ENCODE results near the gene FAM151B.

DNA sequence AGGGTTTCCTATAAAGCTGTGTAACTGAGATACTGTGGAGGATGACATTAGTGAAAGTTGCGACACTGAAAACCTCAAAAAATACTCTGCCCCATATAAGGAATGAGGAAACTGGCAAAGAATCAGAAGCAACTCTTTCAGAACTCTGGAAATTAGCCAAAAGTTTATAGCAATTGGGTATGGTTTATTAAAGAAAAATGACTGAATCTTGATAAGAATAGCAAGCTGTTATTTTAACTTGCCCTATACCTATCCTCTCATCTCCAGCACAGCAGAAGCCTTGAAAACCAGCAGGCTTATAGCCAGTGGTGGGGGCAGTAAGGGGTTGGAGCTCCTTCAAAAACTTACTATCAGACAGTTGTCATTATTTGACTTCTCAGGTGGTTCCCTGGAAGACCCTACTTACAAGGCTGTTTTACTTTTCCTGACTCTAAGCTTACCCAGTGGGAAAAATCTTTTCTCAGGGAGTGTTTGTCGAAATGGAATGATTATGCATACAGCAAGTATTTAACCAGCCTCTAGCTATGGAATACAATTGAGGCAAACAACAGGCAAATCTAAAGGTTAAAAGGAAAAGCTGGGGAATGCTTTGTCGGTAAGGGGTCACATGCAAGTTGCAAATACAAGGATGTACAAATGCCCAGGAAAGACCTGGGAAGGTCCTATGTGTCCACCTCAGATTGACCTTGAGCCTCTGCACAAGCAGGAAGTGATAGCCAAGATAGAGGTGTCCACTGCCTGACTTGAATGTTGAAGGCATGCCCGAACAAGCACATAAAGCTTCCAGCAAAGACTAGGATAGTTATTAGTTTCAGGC, 21.0 kb upstream of the FAM151B start:
- TF ChIP-seq, protein P1, sequence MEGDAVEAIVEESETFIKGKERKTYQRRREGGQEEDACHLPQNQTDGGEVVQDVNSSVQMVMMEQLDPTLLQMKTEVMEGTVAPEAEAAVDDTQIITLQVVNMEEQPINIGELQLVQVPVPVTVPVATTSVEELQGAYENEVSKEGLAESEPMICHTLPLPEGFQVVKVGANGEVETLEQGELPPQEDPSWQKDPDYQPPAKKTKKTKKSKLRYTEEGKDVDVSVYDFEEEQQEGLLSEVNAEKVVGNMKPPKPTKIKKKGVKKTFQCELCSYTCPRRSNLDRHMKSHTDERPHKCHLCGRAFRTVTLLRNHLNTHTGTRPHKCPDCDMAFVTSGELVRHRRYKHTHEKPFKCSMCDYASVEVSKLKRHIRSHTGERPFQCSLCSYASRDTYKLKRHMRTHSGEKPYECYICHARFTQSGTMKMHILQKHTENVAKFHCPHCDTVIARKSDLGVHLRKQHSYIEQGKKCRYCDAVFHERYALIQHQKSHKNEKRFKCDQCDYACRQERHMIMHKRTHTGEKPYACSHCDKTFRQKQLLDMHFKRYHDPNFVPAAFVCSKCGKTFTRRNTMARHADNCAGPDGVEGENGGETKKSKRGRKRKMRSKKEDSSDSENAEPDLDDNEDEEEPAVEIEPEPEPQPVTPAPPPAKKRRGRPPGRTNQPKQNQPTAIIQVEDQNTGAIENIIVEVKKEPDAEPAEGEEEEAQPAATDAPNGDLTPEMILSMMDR (IDR thresholded peaks at IDR 0.05; ENCODE audit: low read depth, low read length) = no peak
- TF ChIP-seq EZH2phosphoT487 (IDR thresholded peaks at IDR 0.05; ENCODE audit: low read depth) = no peak

Data from OCI-LY3 (cell line).